ENCODE measurements around the gene R3HCC1L.

R3HCC1L gene

DNA sequence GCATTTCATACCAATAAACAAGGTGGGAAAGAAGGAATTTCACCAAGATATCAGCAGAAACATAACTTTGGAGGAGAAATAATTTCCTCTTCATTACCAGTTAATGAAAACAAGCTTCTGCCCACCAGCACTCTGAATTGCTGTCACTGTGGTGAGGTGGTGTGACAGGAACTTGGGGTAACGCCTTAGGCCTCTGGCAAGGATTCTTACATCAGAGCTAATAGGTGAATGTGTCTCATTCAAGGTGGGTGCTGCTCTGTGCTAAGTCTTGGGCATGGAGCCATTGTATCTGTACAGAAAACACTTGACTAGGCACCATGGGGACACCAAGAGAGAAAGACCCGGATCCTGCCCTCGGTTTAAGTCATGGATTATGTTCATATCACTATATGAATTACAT lies 141.9 kb downstream of the R3HCC1L start:
- no peak for DNase-seq (ENCODE audit: low spot score)

DNA sequence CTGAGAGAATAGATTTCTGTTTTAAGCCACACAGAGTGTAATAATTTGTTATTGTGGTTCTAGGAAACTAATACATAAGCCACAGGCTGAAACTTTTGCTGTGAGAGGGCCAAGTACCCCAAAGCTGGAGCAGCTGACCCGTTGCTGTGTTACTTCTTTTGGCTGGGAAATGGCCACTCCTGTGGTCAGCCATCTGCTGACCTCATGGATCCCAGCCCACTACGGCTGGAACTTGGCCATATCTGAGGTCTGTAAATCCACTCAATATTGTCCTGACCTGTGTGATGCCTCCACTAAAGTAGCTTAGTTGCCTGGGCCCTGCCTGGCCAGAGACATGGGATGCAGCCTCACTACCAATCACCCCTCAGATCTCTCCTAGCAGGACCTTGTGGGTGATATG lies 151.0 kb downstream of the R3HCC1L start:
- peak; percentile 83 for DNase-seq (ENCODE audit: low spot score)

- DNase-seq (ENCODE audit: low spot score), result no peak
Measured at GRCh38 chr10:98286419-98286818, 152.0 kb downstream of the R3HCC1L start.

GRCh38 chr10:98287321-98287720 lies 152.9 kb downstream of the R3HCC1L start:
- DNase-seq (ENCODE audit: low spot score), result no peak

GRCh38 chr10:98289802-98290209 lies 155.3 kb downstream of the R3HCC1L start:
- DNase-seq (ENCODE audit: low spot score), result no peak

GRCh38 chr10:98292971-98293370 lies 158.5 kb downstream of the R3HCC1L start:
- peak; percentile 66 for DNase-seq (ENCODE audit: low spot score)

DNA sequence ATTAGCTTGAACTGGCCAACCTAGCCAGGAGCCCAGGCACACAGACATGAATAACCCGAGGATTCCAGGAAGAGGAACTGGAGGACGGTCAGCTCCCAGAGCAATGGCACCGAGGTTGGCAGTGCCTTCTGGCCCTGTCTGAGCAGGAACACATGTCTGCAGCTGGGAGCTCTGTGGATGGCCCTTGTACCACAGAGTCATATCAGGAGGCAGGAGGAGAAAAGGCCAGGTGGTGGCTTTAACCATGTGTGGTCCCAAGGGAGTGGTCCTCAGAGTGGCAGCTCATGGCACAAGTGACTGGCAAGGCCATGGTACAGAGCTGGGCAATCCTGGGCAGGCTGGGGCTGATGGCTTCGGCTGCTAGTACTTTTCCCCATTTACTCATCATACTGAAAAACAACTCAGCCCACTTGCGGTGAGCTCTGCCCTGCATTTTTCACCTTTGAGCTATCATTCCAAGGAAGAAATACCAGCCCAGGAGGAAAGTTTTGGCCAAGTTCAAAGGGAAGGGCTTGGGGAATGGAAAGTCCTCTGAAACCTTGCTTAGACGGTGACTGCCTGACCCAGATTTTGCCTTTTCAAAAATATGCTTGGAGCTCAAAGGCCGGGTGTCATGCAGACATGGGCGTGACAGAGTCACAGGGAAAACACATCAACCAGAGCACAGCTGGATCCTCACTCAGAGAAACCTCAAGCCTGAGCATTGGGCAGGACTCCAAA lies 159.3 kb downstream of the R3HCC1L start:
- DNase-seq (ENCODE audit: low spot score), result no peak

- no peak for DNase-seq (ENCODE audit: low spot score)
Measured at GRCh38 chr10:98294270-98294627, 159.8 kb downstream of the R3HCC1L start.

Measured in cerebellar cortex (tissue), 1 donor.